Body of pancreas (tissue), 4 donors: ENCODE measurements around the gene ALG11. TPM values are rescaled to one million over a fixed set of nuclear protein-coding genes. Genes with fewer than 3 reads are reported as not detected.
A peak's percentile ranks its signal among the peaks of the same experiment; 100 is the strongest.
"Not testable (repeated sequence)": the region's sequence is repeated elsewhere in the genome, so short reads cannot be mapped to it uniquely, and the experiment has no call there.

Experiments used
- ATAC-seq: fragments of 150-250 bp; one replicate; pipeline ENCODE4 v1.9.1; 2016
- DNase-seq, 4 donors: peaks; one replicate each; pipeline ENCODE4 v3.0.0-alpha.2; 2019
- H3K27ac ChIP-seq, 4 donors: fragments of 200-600 bp; sonication (generic); 1 replicate in 3 of 4; 2 replicates in 1 of 4; pipeline versions ENCODE4 v1.5.1 to v1.6.1; 2016 to 2019; ENCODE audit warnings: mild to moderate bottlenecking in 1 of 4, mixed read lengths in 1 of 4, moderate library complexity in 1 of 4
- H3K27me3 ChIP-seq, 2 donors: fragments of 200-600 bp; sonication (generic); one replicate each; pipeline ENCODE4 v1.6.0; 2016; ENCODE audit warnings: mild to moderate bottlenecking in 1 of 2
- H3K36me3 ChIP-seq, 2 donors: fragments of 200-600 bp; sonication (generic); replicated peaks in 1 of 2; 2 replicates each; pipeline ENCODE4 v1.5.1; 2016; ENCODE audit warnings: low read depth in 2 of 2; ENCODE audit not compliant: insufficient read depth in 1 of 2
- H3K4me1 ChIP-seq: fragments of 200-600 bp; sonication (generic); one replicate; pipeline ENCODE4 v1.6.0; 2016
- H3K4me3 ChIP-seq, 2 donors: fragments of 200-600 bp; sonication (generic); 1 replicate in 1 of 2; 2 replicates in 1 of 2; pipeline ENCODE4 v1.5.1; 2016 to 2019
- H3K9me3 ChIP-seq, 3 donors: fragments of 200-600 bp; sonication (generic); 1 replicate in 2 of 3; 2 replicates in 1 of 3; pipeline ENCODE4 v1.5.1; 2016
- POLR2A ChIP-seq, 3 donors: fragments of 450-650 bp; IDR thresholded peaks; one replicate each; pipeline ENCODE4 v1.6.1; 2016; ENCODE audit warnings: antibody characterized with exemption in 3 of 3, mild to moderate bottlenecking in 2 of 3
- WGBS, 2 donors: methylation state at CpG; one replicate each; pipeline ENCODE4 v1.1.5; 2017; 5-methylcytosine and 5-hydroxymethylcytosine counted together
- intact Hi-C: fragments of 100-400 bp; cut with DNase I; formaldehyde crosslinking; loops from one replicate; pipeline ENCODE4 v1.15.1; 2023
- total RNA-seq, 2 donors: library from RNA; depleted of rRNA; stranded (reverse); fragments of >200 nt; gene quantifications; one replicate each; pipeline ENCODE4 v1.1.0, GENCODE V29; 2016
- TF ChIP-seq, protein P1 (sequence below), 7 experiments: fragments of 450-650 bp in 4 of 7; fragments of 200-600 bp in 3 of 7; sonication (generic) in 3 of 7; IDR thresholded peaks; one replicate each; pipeline ENCODE4 v1.5.1; 2016 to 2019; ENCODE audit warnings: antibody characterized with exemption in 7 of 7

Gene ALG11
- total RNA-seq, 2 donors from 2014 or later = 9.2 to 16.1 TPM

GRCh38 chr13:52029569-52029968 lies 17.4 kb downstream of the ALG11 start:
- no peak for ATAC-seq
- no peaks in the 10 kb centered on the region for H3K27me3 ChIP-seq
- intact Hi-C loops = no loop called here
- H3K4me1 ChIP-seq = peaks cover 32% of the 10 kb centered on the region
- WGBS, 2 donors = 80% methylated on average over 4 of the region's 4 CpGs
- no peak overlapping the region for H3K27ac ChIP-seq
- H3K36me3 ChIP-seq = peaks cover 0 to 3% of the 10 kb centered on the region in 2 donors
- DNase-seq = peak in 2 of 4 donors; percentile 39
- no peak overlapping the region for H3K4me3 ChIP-seq
- H3K9me3 ChIP-seq = no peaks in the 10 kb centered on the region
- TF ChIP-seq, protein P1, sequence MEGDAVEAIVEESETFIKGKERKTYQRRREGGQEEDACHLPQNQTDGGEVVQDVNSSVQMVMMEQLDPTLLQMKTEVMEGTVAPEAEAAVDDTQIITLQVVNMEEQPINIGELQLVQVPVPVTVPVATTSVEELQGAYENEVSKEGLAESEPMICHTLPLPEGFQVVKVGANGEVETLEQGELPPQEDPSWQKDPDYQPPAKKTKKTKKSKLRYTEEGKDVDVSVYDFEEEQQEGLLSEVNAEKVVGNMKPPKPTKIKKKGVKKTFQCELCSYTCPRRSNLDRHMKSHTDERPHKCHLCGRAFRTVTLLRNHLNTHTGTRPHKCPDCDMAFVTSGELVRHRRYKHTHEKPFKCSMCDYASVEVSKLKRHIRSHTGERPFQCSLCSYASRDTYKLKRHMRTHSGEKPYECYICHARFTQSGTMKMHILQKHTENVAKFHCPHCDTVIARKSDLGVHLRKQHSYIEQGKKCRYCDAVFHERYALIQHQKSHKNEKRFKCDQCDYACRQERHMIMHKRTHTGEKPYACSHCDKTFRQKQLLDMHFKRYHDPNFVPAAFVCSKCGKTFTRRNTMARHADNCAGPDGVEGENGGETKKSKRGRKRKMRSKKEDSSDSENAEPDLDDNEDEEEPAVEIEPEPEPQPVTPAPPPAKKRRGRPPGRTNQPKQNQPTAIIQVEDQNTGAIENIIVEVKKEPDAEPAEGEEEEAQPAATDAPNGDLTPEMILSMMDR (IDR thresholded peaks at IDR 0.05) = no peak
- TF ChIP-seq POLR2A (IDR thresholded peaks at IDR 0.05) = no peak

GRCh38 chr13:52030401-52030800 lies 18.2 kb downstream of the ALG11 start:
- H3K9me3 ChIP-seq, DNase-seq, H3K27me3 ChIP-seq, H3K36me3 ChIP-seq, ATAC-seq, H3K4me3 ChIP-seq, intact Hi-C loops, H3K27ac ChIP-seq: not testable (repeated sequence)
- peaks cover 25% of the 10 kb centered on the region for H3K4me1 ChIP-seq
- WGBS, 2 donors = 95 to 100% methylated on average over 6 of the region's 6 CpGs

GRCh38 chr13:52033039-52033438 lies 20.8 kb downstream of the ALG11 start:
- DNase-seq (no peak), ATAC-seq (no peak)
- Histone ChIP-seq H3K4me1 (peaks cover 15% of the 10 kb centered on the region), H3K27ac (no peak overlapping the region), H3K36me3 (peaks cover 0 to 3% of the 10 kb centered on the region in 2 donors), H3K27me3 (no peaks in the 10 kb centered on the region), H3K4me3 (no peak overlapping the region), H3K9me3 (no peaks in the 10 kb centered on the region)
- intact Hi-C loops = no loop called here
- WGBS, 2 donors = 91 to 95% methylated on average over 2 of the region's 2 CpGs
- no peak for TF ChIP-seq POLR2A (IDR thresholded peaks at IDR 0.05)
- TF ChIP-seq, protein P1 (IDR thresholded peaks at IDR 0.05) = no peak

DNA sequence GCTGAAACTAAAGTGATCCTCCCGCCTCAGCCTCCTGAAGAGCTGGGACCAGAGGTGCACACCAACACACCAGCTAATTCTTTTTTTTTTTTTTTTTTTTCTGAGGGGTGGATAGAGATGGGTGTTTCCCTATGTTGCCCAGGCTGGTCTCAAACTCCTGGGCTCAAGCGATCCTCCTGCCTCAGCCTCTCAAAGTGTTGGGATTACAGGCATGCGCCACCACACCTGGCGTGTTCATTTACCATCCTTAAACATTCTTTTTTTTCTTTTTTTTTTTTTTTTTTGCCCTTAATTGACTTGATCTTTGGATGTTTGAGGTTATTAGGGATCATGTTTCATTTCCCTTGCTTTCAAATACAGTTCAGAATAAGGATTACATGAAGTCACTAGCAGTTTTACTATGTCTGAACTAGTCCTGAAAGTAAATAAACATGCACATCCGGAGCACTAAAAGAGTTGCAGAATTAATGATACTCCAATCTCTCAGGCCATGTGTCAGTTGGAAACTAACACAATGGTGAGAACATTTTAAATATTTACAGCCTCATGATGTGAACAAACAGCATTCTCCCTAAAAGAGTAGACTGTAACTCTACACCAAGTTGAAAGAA lies 22.5 kb downstream of the ALG11 start:
- DNase-seq = no peak
- no peak overlapping the region for H3K27ac ChIP-seq
- no peaks in the 10 kb centered on the region for H3K27me3 ChIP-seq
- ATAC-seq = no peak
- WGBS, 2 donors = 78 to 83% methylated on average over 5 of the region's 5 CpGs
- intact Hi-C loops = no loop called here
- H3K4me1 ChIP-seq = peaks cover 9% of the 10 kb centered on the region
- H3K4me3 ChIP-seq = no peak overlapping the region
- no peaks in the 10 kb centered on the region for H3K9me3 ChIP-seq
- no peaks in the 10 kb centered on the region for H3K36me3 ChIP-seq
- no peak for TF ChIP-seq POLR2A (IDR thresholded peaks at IDR 0.05)
- TF ChIP-seq, protein P1 (IDR thresholded peaks at IDR 0.05) = no peak

DNA sequence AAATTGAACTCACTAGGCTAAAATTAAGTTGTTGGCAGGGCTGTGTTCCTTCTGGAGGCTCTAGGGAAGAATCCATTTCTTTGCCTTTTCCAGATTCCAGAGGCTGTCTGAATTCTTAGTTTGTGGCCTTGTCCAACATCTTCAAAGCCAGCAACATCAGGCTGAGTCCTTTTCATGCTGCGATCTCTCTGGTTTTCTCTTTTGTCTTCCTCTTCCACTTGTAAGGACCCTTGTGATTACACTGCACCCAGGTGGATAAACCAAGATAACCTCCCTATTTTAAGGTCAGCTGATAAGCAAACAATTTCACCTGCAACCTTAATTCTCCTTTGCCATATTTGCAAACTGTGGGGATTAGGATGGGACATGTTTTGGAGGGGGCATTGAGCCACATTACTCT lies 23.8 kb downstream of the ALG11 start:
- peaks cover 8% of the 10 kb centered on the region for H3K4me1 ChIP-seq
- no peaks in the 10 kb centered on the region for H3K9me3 ChIP-seq
- DNase-seq (no peak), ATAC-seq (no peak)
- TF ChIP-seq, protein P1 (IDR thresholded peaks at IDR 0.05) = no peak
- TF ChIP-seq POLR2A (IDR thresholded peaks at IDR 0.05) = no peak
- H3K36me3 ChIP-seq = no peaks in the 10 kb centered on the region
- intact Hi-C loops = no loop called here
- H3K4me3 ChIP-seq = no peak overlapping the region
- WGBS, 2 donors = 73 to 79% methylated on average over 1 of the region's 1 CpG
- H3K27ac ChIP-seq = no peak overlapping the region
- no peaks in the 10 kb centered on the region for H3K27me3 ChIP-seq
